K562 (cell line): ENCODE results near the gene DNAH9. TPM values are rescaled to one million over a fixed set of nuclear protein-coding genes. Genes with fewer than 3 reads are reported as not detected.
A peak's percentile ranks its signal among the peaks of the same experiment; 100 is the strongest.

Experiments used
- ATAC-seq: fragments of 200-7000 bp; cut with Tn5 transposase; 3 replicates; pipeline ENCODE4 v1.9.1; 2020; ENCODE audit warnings: moderate library complexity
- BruUV-seq: library from RNA; stranded (reverse); fragments of 400-500 nt; replicated peaks from 2 replicates; lab custom pipeline; 2021; lab: Mats Ljungman, UMichigan
- CTCF ChIA-PET: fragments of 300-600 bp; formaldehyde crosslinking; extraction: SDS; loops from one replicate; lab custom pipeline; 2021; ENCODE audit warnings: low intra/inter-chr PET ratio; lab: Yijun Ruan, JAX
- POLR2A ChIA-PET: fragments of 300-600, 350-650 bp; sonication (Branson Sonifier 250); formaldehyde crosslinking; extraction: SDS; loops from one replicate; lab custom pipeline; 2021; ENCODE audit warnings: antibody characterized with exemption, inconsistent platforms; lab: Yijun Ruan, JAX
- DNase-seq, 4 experiments: peaks; one replicate each; pipeline versions ENCODE4 v3.0.0 to v3.0.0-alpha.2; 2011 to 2018; ENCODE audit warnings: low spot score in 3 of 4, mixed read lengths in 3 of 4; ENCODE audit errors: extremely low read depth in 1 of 4
- FAIRE-seq: peaks from 2 replicates; lab custom pipeline; 2011; peaks lifted over from hg19 to GRCh38; lab: Jason Lieb, UNC
- H2AFZ ChIP-seq: 2 replicates; pipeline ENCODE4 v1.6.0; 2011; ENCODE audit warnings: low read depth, low read length, control low read depth, inconsistent platforms
- H3K27ac ChIP-seq: fragments of 200-600 bp; 3 replicates; pipeline ENCODE4 v1.8.0; 2011; ENCODE audit warnings: low read depth, mild to moderate bottlenecking, control low read depth, inconsistent platforms, low read length, moderate library complexity, mixed read lengths; ENCODE audit errors: extremely low read depth
- H3K27me3 ChIP-seq, 2 experiments: fragments of 300-600 bp in 1 of 2; 2 replicates in 1 of 2; 3 replicates in 1 of 2; pipeline versions ENCODE4 v1.6.0 to v1.8.0; 2011; ENCODE audit warnings: inconsistent platforms in 2 of 2, low read length in 2 of 2, mild to moderate bottlenecking in 1 of 2, mixed read lengths in 1 of 2, moderate library complexity in 1 of 2; ENCODE audit not compliant: control insufficient read depth in 2 of 2, insufficient read depth in 2 of 2
- H3K36me3 ChIP-seq: fragments of 300-600 bp; 3 replicates; pipeline ENCODE4 v1.8.0; 2011; ENCODE audit warnings: mild to moderate bottlenecking, low read length, inconsistent platforms; ENCODE audit not compliant: control insufficient read depth, insufficient read depth
- H3K4me1 ChIP-seq, 2 experiments: fragments of 200-600 bp in 1 of 2; replicated peaks in 1 of 2; 2 replicates in 1 of 2; 3 replicates in 1 of 2; pipeline versions ENCODE4 v1.5.1 to v1.8.0; 2011; ENCODE audit warnings: inconsistent platforms in 2 of 2, low read length in 2 of 2, mild to moderate bottlenecking in 1 of 2, mixed read lengths in 1 of 2, moderate library complexity in 1 of 2; ENCODE audit not compliant: control insufficient read depth in 2 of 2, insufficient read depth in 2 of 2
- H3K4me2 ChIP-seq: 2 replicates; pipeline ENCODE4 v1.6.1; 2011; ENCODE audit warnings: low read length, control low read depth, inconsistent platforms, mixed read lengths; ENCODE audit not compliant: insufficient read depth
- H3K4me3 ChIP-seq: fragments of 200-600 bp; sonication (generic), shearing (Covaris generic); 2 replicates; pipeline ENCODE4 v1.5.1; 2016; ENCODE audit warnings: control low read depth, inconsistent platforms
- H3K79me2 ChIP-seq: fragments of 200-600 bp; 3 replicates; pipeline ENCODE4 v1.8.0; 2011; ENCODE audit warnings: low read length, inconsistent platforms; ENCODE audit not compliant: control insufficient read depth, insufficient read depth
- H3K9ac ChIP-seq, 2 experiments: 2 replicates each; pipeline versions ENCODE4 v1.6.0 to v1.6.1; 2011; ENCODE audit warnings: low read depth in 2 of 2, low read length in 2 of 2, control low read depth in 1 of 2, inconsistent platforms in 1 of 2, mild to moderate bottlenecking in 1 of 2, mixed read lengths in 1 of 2; ENCODE audit not compliant: insufficient read depth in 1 of 2
- H3K9me1 ChIP-seq: one replicate; pipeline ENCODE4 v1.6.0; 2011; ENCODE audit warnings: inconsistent platforms, mild to moderate bottlenecking, low read length, moderate library complexity; ENCODE audit not compliant: control insufficient read depth, insufficient read depth
- H3K9me3 ChIP-seq: replicated peaks from 2 replicates; pipeline ENCODE4 v1.5.1; 2011; ENCODE audit warnings: low read depth, low read length, inconsistent platforms; ENCODE audit not compliant: control insufficient read depth, insufficient read depth
- H4K20me1 ChIP-seq: replicated peaks from 2 replicates; pipeline ENCODE4 v1.6.1; 2011; ENCODE audit warnings: low read length, inconsistent platforms, mixed read lengths; ENCODE audit not compliant: control insufficient read depth, insufficient read depth
- DMBX1 ChIP-seq: fragments of 250-450 bp; sonication (Bioruptor Pico); IDR thresholded peaks from 2 replicates; pipeline ENCODE4 v1.8.0; 2022; ENCODE audit warnings: inconsistent platforms, mild to moderate bottlenecking, moderate library complexity, borderline replicate concordance
- E2F3 ChIP-seq: fragments of 250-450 bp; sonication (Bioruptor Pico); IDR thresholded peaks from 2 replicates; pipeline ENCODE4 v1.4.0; 2020; ENCODE audit warnings: mild to moderate bottlenecking
- HDGF ChIP-seq: fragments of 450-650 bp; IDR thresholded peaks from 2 replicates; pipeline ENCODE4 v1.6.1; 2016
- MED1 ChIP-seq: sonication (generic); formaldehyde crosslinking; IDR thresholded peaks from 2 replicates; pipeline ENCODE4 v1.8.1; 2023; ENCODE audit warnings: missing genetic modification reagents, borderline replicate concordance
- MTA1 ChIP-seq: fragments of 450-650 bp; IDR thresholded peaks from 2 replicates; pipeline ENCODE4 v1.6.1; 2017; ENCODE audit warnings: borderline replicate concordance
- NFE2L1 ChIP-seq: fragments of 450-650 bp; IDR thresholded peaks from 2 replicates; pipeline ENCODE4 v1.6.1; 2016; ENCODE audit warnings: missing genetic modification characterization, low read depth, mild to moderate bottlenecking, missing compliant biosample characterization, moderate library complexity, borderline replicate concordance
- NFRKB ChIP-seq: fragments of 450-650 bp; IDR thresholded peaks from 2 replicates; pipeline ENCODE4 v1.6.1; 2016; ENCODE audit warnings: low read depth
- POLR2A ChIP-seq: fragments of 450-650 bp; conservative IDR thresholded peaks from 2 replicates; pipeline ENCODE4 v1.6.1; 2016
- SRSF3 ChIP-seq: fragments of 200-400 bp; formaldehyde crosslinking; IDR thresholded peaks from 2 replicates; pipeline ENCODE4 v1.6.1; 2016; ENCODE audit warnings: mild to moderate bottlenecking, low read length, moderate library complexity; ENCODE audit not compliant: insufficient read depth
- TRIM24 ChIP-seq, 2 experiments: fragments of 450-650 bp; IDR thresholded peaks; 2 replicates each; pipeline ENCODE4 v1.6.1; 2016
- XRCC3 ChIP-seq: fragments of 450-650 bp; IDR thresholded peaks from 2 replicates; pipeline ENCODE4 v1.6.1; 2017; ENCODE audit warnings: mild to moderate bottlenecking, moderate library complexity
- ZBTB49 ChIP-seq: sonication (generic); formaldehyde crosslinking; IDR thresholded peaks from 2 replicates; pipeline ENCODE4 v1.8.0; 2022; ENCODE audit warnings: missing genetic modification reagents, mild to moderate bottlenecking, borderline replicate concordance
- ZC3H11A ChIP-seq: IDR thresholded peaks from 2 replicates; pipeline ENCODE4 v1.6.1; 2012; ENCODE audit warnings: low read depth, low read length, improper control_type of control experiment
- ZNF12 ChIP-seq: sonication (generic); formaldehyde crosslinking; IDR thresholded peaks from 2 replicates; pipeline ENCODE4 v1.4.0; 2020; ENCODE audit warnings: mild to moderate bottlenecking, missing genetic modification reagents
- ZNF124 ChIP-seq: sonication (generic); formaldehyde crosslinking; IDR thresholded peaks from 2 replicates; pipeline ENCODE4 v1.8.1; 2022; ENCODE audit warnings: missing genetic modification reagents
- ZNF408 ChIP-seq: fragments of 250-450 bp; sonication (Bioruptor Pico); IDR thresholded peaks from 2 replicates; pipeline ENCODE4 v1.4.0; 2020; ENCODE audit warnings: low read depth, mild to moderate bottlenecking, moderate library complexity
- ZNF584 ChIP-seq: fragments of 200-800 bp; sonication (Bioruptor generic); IDR thresholded peaks from 2 replicates; pipeline ENCODE4 v1.6.1; 2016; ENCODE audit warnings: low read depth, mild to moderate bottlenecking, missing genetic modification characterization, missing compliant biosample characterization
- WGBS: fragments of 100-300 bp; shearing (Covaris generic); methylation state at CpG from one replicate; pipeline ENCODE4 v1.1.6; 2016; ENCODE audit warnings: low coverage, mixed read lengths; ENCODE audit not compliant: insufficient coverage; ENCODE audit errors: missing lambda C conversion rate; 5-methylcytosine and 5-hydroxymethylcytosine counted together
- in situ Hi-C: fragments of 300-500 bp; cut with MboI; formaldehyde crosslinking; loops from 4 replicates; pipeline ENCODE4 v1.15.0; 2018; ENCODE audit warnings: inconsistent platforms, mixed read lengths
- intact Hi-C: fragments of 100-400 bp; cut with micrococcal nuclease; formaldehyde crosslinking; loops from 2 replicates; pipeline ENCODE4 v1.14.2; 2022
- polyA plus RNA-seq, 8 experiments: library from polyadenylated mRNA; depleted of rRNA in 4 of 8; stranded (reverse) in 5 of 8; unstranded in 3 of 8; fragments of >200 nt; fragmentation: Nextera tagmentation in 2 of 8; fragmentation: Illumina TruSeq in 1 of 8; extraction: Ambion mirVana in 2 of 8; extraction: Trizol in 1 of 8; gene quantifications; 2 replicates each; pipeline versions ENCODE4 v1.2.1 to v1.2.3, GENCODE V29; 2011 to 2014; ENCODE audit warnings: inconsistent platforms in 1 of 8, missing spikeins in 1 of 8
- total RNA-seq, 7 experiments: library from RNA; depleted of rRNA in 6 of 7; stranded (reverse); fragments of >200 nt in 6 of 7; fragmentation: Illumina TruSeq in 2 of 7; extraction: Trizol in 2 of 7; gene quantifications; 2 replicates each; pipeline versions ENCODE4 v1.2.1 to v1.2.3, GENCODE V29; 2011 to 2021; ENCODE audit warnings: low replicate concordance in 1 of 7

DNAH9 gene
- total and polyA plus RNA-seq, 9 of the 15 experiments (the other 6 are each of a cell fraction or from before 2014, with no cell fraction given): not detected

DNA sequence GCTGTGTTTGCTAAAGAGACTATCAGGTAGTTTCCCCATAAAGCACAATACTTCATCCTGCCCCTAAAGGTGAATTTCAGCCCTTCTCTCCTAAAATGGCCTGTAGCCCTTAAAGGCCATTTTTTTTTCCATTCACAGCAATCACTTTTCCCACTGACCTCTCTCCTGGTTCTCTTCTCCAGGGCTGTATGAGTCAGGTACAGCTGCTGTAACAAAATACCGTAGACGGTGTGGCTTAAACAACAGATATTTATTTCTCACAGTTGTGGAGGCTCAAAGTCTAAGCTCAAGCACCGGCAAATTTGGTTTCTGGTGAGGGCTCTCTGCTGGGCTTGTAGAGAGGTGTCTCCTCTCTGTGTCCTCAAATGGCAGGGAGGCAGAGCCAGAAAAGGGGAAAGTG, 354.3 kb downstream of the DNAH9 start:
- Histone ChIP-seq H3K27ac (no peak overlapping the region), H3K36me3 (no peaks in the 10 kb centered on the region), H3K9me1 (no peaks in the 10 kb centered on the region), H3K79me2 (no peaks in the 10 kb centered on the region), H3K4me1 (no peaks in the 10 kb centered on the region; a peak in 1 of 5 replicates), H3K4me3 (no peak overlapping the region), H3K9me3 (no peaks in the 10 kb centered on the region; the same call in 1 of the 2 replicates), H3K9ac (no peak overlapping the region), H4K20me1 (no peaks in the 10 kb centered on the region), H3K4me2 (no peak overlapping the region), H2AFZ (no peak overlapping the region), H3K27me3 (no peaks in the 10 kb centered on the region)
- no peak for DNase-seq
- intact Hi-C loops: no loop called here
- WGBS: 70% methylated on average over 3 of the region's 3 CpGs
- ChIA-PET CTCF (no interaction called here), POLR2A (no interaction called here)
- FAIRE-seq: no peak
- no peak for ATAC-seq
- in situ Hi-C loops: no loop called here
- BruUV-seq: no TSS peak
- TF ChIP-seq ZNF12 (CRISPR knock-in tag): peak; percentile 88
- no peak for TF ChIP-seq SRSF3

DNA sequence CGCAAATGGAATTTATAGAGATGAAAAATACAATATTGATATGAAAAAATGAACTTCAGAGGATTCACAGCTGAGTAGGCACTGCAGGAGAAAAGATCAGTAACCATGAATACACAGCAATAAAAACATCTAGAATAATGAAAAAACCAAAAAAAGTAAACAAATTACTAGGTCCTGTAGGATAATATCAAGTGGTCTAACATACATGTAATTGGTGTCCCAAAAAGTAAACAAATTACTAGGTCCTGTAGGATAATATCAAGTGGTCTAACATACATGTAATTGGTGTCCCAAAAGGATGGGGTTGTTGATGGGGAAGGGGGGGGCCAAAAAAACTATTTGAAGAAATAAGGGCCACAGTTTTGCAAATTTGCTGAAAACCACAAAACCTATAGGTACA, 355.7 kb downstream of the DNAH9 start:
- Histone ChIP-seq H3K9ac (no peak overlapping the region), H3K36me3 (no peaks in the 10 kb centered on the region), H3K4me2 (no peak overlapping the region), H4K20me1 (no peaks in the 10 kb centered on the region), H3K4me1 (no peaks in the 10 kb centered on the region; a peak in 1 of 5 replicates), H3K9me3 (no peaks in the 10 kb centered on the region; the same call in 1 of the 2 replicates), H3K27ac (no peak overlapping the region), H2AFZ (no peak overlapping the region), H3K9me1 (no peaks in the 10 kb centered on the region), H3K4me3 (no peak overlapping the region), H3K27me3 (no peaks in the 10 kb centered on the region; a peak in 1 of 5 replicates), H3K79me2 (no peaks in the 10 kb centered on the region)
- no TSS peak for BruUV-seq
- intact Hi-C loops: no loop called here
- in situ Hi-C loops: no loop called here
- FAIRE-seq (no peak), ATAC-seq (no peak), DNase-seq (no peak)
- POLR2A ChIA-PET: no interaction called here
- CTCF ChIA-PET: no interaction called here
- WGBS: 69% methylated on average over 1 of the region's 1 CpG
- TF ChIP-seq MTA1 (no peak), TRIM24 (IDR thresholded peaks at IDR 0.05) (no peak), DMBX1 (CRISPR knock-in tag) (no peak), ZNF408 (CRISPR knock-in tag) (no peak), ZBTB49 (CRISPR knock-in tag) (no peak), POLR2A (no peak), MED1 (CRISPR knock-in tag) (no peak), ZNF124 (CRISPR knock-in tag) (no peak), E2F3 (CRISPR knock-in tag) (no peak), NFRKB (no peak), ZC3H11A (no peak), HDGF (no peak), NFE2L1 (tag) (no peak), XRCC3 (no peak), ZNF584 (CRISPR knock-in tag) (no peak)
